Measurements from ENCODE around the gene FOXP1.
"Not testable (repeated sequence)": the region's sequence is repeated elsewhere in the genome, so short reads cannot be mapped to it uniquely, and the experiment has no call there.

The FOXP1 gene

GRCh38 chr3:71031914-71032521 lies 551.5 kb downstream of the FOXP1 start:
- in situ Hi-C loops (cut with HindIII; ENCODE audit: low sequenced_read_pairs), result no loop called here

GRCh38 chr3:71031181-71031580 lies 552.3 kb downstream of the FOXP1 start:
- in situ Hi-C loops (cut with HindIII; ENCODE audit: low sequenced_read_pairs), result no loop called here

GRCh38 chr3:71030748-71031147 lies 552.8 kb downstream of the FOXP1 start:
- in situ Hi-C loops (cut with HindIII; ENCODE audit: low sequenced_read_pairs), result no loop called here

DNA sequence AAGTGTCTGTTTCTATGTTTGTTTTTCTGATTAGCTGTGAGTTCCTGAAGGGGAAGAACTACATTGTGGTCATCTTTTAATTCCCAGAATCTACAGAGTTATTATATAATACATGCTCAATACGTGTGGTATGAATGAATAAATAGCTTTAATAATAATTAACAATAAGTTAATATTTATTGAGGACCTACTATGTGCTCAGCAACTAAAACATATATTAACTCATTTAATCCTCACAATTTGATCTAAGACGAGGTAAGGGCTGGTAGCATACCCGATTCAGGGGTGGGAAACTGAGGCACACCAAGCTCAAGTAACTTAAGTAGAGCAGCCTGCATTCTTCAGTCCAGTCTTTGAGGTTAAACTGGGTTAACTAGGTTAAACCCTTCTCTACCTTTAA lies 553.8 kb downstream of the FOXP1 start:
- in situ Hi-C loops (cut with HindIII; ENCODE audit: low sequenced_read_pairs), result no loop called here

DNA sequence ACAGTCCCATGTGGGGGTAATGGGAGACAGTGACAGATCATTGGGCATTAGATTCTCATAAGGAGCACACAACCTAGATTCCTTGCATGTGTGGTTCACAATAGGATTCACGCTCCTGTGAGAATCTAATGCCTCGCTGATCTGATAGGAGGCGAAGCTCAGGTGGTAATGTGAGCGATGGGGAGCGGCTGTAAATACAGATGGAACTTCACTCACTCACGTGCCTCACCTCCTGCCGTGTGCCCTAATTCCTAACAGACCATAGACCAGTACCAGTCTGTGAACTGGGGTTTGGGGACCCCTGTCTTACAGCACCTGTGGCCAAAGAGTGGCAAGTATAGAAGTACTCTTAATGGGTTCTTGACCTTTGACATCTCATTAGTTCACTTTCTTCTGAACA lies 554.7 kb downstream of the FOXP1 start:
- in situ Hi-C loops (cut with HindIII; ENCODE audit: low sequenced_read_pairs), result no loop called here

DNA sequence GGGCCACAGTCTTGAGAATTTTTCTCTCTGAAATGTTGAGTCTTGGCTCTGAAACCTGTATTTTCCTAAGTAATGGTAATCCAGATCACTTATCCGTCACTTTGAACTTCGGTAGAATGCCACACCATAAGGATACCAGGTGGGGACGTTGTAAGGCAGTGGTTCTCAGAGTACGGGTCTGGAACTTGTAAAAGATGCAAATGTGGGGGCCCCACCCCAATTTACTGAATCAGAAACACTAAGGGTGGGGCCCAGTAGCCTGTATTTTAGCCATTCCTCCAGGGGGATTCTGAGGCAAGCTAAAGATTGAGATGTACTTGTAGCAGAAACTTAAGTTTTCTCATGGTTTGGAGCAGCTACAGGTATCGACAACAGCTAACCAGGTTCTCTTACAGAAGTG lies 555.3 kb downstream of the FOXP1 start:
- in situ Hi-C loops (cut with HindIII; ENCODE audit: low sequenced_read_pairs), result no loop called here

DNA sequence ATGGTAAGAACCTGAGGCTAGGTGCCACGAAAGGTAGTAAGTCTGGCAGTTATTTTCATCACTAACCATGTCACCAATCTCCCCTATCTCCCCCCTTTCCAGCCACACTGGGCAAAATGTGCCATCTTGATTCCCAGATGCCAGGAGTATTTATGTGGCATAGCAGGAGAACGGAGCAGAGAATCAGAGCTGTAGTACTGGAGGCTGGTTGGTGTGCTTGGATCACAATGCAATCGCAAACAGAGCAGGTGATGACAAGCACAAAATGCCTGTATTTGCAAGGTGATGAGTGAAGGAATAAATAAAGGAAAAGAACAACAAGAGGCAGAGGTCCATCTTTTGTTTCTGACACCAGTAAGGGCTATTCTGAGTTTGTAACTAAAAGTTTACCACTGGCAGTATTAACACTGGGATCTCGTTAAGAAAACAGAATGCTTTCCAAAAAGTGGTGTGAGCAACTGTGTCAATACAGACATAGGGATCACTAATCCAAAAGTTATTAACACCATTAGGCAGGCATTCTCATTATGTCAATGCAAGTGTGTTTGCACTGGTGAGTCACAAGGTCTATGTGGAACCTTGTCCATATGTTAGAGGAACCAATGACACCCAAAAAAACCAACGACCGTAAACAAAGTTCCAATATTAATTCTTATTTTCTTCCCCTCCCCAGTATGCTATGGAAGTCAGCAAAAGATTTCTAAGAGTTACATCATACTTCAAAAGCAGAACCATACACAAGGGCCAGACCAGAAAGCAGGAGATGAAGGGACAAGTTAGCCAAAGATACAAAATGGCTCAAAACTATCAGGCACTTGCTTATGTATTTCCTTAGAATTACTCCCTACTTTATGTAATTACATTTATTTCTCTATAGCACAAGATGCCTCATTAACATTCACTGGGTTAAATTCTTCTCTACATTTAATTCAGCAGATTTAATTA lies 556.6 kb downstream of the FOXP1 start:
- in situ Hi-C loops (cut with HindIII; ENCODE audit: low sequenced_read_pairs), result no loop called here

GRCh38 chr3:71025516-71025915 lies 558.0 kb downstream of the FOXP1 start:
- in situ Hi-C loops (cut with HindIII; ENCODE audit: low sequenced_read_pairs), result no loop called here

DNA sequence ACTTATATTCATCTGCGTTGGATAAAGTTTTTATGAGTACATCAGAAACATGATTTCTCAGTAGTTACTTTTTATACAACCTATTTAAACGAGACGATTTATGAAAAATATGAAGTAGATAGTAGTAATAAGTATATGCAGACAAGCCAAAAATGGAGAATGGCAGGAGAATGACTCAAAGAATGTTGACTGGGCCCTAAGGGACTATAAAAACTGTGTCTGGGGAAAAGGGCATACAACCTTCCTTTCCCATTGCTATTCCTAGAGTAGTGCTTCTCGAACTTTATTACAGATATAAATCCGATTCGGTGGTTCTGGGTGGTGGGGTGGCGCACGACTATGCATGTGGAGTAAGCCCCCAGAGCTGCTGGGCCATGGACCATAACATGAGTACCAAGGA lies 558.5 kb downstream of the FOXP1 start:
- in situ Hi-C loops (cut with HindIII; ENCODE audit: low sequenced_read_pairs), result no loop called here

DNA sequence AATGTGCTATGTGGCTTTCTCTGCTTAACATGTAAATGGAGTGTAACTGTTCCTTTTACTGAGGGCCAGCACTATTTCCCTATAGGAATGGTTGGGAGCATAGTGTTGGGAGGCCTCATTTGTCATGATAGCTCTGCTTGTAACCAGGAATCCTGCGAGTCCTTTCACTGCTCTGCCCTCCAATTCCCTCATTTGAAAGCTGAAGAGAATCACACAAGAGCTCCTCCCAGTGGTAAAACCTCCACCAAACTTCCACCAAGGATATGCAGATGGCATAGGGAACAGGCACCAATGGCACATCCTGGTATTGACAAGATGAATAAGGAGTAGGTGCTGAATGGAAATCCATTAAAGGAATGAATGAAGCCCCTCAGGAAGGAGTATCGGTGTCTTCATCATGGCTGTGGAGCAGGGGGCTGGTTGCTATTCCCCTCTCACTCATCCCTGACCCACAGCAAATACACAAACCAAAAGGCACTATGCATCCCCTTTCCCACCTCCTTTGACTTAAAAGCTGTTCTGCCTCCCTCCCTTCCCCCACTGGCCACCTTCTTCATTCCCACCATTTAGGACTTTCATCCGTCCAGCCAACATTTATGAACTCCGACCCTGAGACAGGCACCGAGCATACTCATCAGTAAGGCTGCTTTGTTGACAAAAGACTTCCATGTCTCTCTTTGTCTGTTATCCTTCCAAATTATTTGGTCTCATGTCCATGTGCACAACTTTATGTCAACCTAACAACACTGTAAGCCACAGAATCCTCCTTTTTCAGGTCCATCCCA lies 560.8 kb downstream of the FOXP1 start:
- in situ Hi-C loops (cut with HindIII; ENCODE audit: low sequenced_read_pairs), result no loop called here

DNA sequence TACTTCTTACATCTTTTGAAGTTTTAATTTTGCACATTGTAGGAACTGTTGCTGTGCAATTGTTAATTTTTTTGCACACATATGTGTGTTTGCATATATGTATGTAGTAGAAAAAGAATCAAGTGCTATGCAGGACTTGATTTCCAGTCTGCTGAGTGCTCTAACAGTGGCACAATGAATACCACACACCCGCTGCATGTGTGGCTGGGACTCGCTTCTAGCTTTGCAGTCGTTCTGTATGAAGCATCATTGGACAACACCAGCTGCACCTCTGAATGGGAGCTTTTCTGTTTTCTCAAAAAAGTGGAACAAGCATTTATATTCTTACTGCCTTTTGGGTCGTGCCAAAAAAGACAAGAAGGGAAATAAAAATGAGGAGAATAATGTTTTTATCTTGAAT lies 564.7 kb downstream of the FOXP1 start:
- in situ Hi-C loops (cut with HindIII; ENCODE audit: low sequenced_read_pairs), result no loop called here

DNA sequence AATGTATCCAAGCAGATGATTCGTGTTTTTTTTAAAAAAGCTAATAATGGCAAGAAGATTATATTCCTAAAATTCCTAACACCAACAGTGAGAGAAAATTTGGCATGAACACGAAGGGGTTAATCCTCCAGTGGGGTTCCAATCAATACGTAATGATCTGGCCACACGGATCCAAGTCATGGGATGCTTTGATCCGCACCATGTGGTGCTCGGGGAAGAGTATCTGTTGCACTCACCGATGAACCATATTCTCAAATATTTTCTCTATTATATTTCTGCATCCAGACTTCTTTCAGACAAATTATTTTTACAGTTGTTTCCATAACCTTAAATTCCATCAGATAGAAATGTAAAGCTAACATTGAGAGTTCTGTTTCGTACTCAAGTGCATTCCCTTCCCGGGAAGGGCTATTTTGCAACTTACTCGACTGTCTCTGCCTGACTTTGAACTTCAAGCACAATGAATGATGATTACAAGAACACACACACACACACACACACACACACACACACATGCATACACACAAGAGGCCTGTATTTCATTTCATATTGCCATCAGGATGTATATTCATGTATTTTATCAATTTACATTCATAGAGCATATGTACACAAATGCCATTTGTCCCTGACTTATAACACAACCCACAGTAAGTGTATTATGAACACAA lies 567.2 kb downstream of the FOXP1 start:
- in situ Hi-C loops (cut with HindIII; ENCODE audit: low sequenced_read_pairs), result no loop called here

DNA sequence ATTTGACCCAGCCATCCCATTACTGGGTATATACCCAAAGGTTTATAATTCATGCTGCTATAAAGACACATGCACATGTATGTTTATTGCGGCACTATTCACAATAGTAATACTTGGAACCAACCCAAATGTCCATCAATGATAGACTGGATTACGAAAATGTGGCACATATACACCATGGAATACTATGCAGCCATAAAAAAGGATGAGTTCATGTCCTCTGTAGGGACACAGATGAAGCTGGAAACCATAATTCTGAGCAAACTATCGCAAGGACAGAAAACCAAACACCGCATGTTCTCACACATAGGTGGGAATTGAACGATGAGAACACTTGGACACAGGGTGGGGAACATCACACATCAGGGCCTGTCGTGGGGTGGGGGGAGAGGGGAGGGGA lies 568.9 kb downstream of the FOXP1 start:
- in situ Hi-C loops (cut with HindIII; ENCODE audit: low sequenced_read_pairs), result not testable (repeated sequence)

DNA sequence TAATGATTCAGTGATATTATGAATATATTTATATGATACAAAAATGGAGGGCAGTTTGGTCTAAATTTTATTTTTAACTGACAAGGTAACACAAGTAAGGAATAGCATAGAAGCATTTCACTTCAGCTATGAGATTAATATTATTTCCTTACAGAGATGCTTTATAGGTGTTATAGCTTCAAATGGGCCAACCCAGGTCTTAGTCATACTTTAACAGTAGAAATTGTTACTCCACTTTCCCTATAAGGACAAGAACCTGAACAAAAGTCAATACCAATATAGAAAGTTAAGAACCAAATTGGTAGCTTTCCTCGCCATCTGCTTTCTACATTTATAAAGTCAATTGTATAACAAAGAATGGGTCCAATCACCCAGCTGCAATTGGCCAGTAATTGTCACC lies 570.6 kb downstream of the FOXP1 start:
- in situ Hi-C loops (cut with HindIII; ENCODE audit: low sequenced_read_pairs), result no loop called here

DNA sequence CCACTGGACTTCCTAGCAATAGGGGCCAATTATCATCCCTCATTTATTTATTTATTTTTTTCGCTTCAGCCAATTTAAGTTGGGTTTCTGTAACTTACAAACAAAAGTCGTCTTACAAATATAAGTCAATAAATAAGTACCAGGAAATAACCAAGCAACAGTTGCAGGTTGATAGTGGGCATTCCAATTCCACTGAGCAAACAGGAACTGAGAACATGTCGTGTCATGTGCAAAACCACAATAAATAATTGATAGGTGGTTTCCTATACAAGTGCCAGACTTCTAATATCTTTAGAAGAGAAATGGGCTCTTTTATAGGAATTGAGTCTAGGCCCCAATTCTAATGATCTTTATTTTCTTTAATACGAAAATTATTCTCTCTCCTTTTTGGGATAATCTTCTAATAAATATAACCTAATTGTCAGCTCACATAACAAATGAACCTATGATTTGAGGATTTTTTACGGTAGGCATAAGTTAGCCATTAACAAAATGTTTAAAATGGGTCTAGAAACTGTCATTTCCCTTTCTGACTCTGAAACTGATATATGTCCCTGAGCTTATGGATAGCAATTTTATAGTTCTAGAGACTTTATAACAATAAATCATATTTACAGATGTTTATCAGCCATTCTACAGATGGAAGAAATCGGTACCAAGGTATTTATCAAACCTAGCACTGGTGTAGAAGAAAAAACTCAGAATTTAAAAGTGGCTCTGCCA lies 571.8 kb downstream of the FOXP1 start:
- in situ Hi-C loops (cut with HindIII; ENCODE audit: low sequenced_read_pairs), result no loop called here

GRCh38 chr3:71010726-71011455 lies 572.6 kb downstream of the FOXP1 start:
- in situ Hi-C loops (cut with HindIII; ENCODE audit: low sequenced_read_pairs), result no loop called here

DNA sequence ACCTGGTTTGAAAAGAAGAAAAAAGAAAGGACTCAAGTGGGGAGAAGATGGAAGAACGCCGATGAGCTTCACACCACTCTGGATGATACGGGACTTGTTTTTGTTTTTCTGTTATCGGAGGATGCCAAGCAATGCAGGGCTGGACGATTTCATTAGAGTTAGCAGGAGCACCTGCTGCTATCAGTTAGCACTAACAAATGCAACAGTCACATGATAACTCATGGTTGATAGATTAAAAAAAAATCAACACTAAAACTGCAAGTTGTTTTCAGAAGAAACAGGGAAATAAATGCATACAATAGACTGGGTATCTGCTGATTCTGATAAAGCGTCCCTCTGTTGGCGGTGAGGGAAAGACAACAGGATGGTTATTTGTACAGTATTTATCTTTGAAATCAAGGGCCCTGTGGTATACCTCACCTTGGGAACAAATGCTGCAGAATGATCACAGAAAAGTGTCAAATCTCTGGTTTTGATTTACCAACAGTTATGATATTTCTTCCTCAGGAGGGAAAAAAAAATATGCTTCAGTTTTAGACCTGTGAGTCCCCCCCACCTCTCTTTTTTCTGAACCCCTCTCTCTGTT lies 575.1 kb downstream of the FOXP1 start:
- in situ Hi-C loops (cut with HindIII; ENCODE audit: low sequenced_read_pairs), result no loop called here

DNA sequence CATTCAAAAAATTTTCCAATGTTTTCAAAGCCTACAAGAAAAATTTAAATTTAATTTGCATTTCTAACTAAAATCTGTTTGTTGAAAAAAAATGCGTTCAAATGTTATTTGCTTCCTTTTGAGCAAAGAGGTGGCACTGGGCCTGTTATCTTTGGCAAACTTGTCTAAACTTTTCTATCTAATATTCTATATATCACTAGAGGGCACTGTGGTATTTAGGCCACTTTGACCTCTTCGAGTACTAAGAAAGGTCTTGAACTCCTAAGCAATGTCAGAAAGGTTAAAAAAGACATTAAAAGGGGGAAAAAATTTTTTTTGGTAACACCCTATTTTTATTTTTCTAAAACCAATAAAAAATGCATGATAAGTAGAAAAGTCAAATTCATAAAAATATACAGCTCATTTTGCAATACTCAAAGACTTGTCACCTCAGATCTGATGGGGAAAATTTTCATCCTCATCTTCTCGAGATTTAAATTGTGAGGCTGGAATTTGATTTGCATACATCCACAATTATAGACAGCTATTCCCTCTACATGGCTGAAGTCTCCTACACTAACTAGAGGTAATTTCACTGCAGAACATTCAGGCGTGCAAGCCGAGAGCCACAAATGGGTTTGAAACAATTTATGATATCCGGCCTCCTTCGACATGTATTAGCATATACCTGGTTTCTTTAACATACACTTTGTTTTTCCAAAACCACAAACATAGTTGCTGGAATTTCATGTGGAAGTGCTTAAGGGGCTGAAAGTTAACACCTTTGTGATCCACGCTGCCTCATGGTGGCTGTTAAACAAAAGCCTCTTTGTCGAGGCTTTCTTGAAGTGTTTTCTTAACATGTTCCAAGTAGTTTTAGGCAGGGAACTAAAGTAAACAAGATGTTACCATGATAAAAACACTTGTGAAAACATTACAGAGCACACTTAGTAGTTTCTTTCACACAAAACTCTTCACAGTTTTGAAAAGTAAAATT lies 576.4 kb downstream of the FOXP1 start:
- in situ Hi-C loops (cut with HindIII; ENCODE audit: low sequenced_read_pairs), result no loop called here
